HTERT RPE-1 (cell line): ENCODE results near the gene NOLC1.

ENCODE experiments used
- in situ Hi-C: fragments of 300-500 bp; cut with MboI; formaldehyde crosslinking; loops from 4 replicates; pipeline ENCODE4 v1.14.3; 2020; ENCODE audit warnings: low sequenced_read_pairs

The NOLC1 gene

GRCh38 chr10:102151774-102152544 is at the start of gene NOLC1:
Gene NOLC1 (plus strand): TSS chr10:102152389. CDS start chr10:102152411, 22 bp downstream.
- in situ Hi-C loops, result no loop called here

GRCh38 chr10:102102421-102102820 is 49.8 kb upstream of the NOLC1 start:
- in situ Hi-C loops, result no loop called here

- in situ Hi-C loops, result no loop called here
Observed at GRCh38 chr10:102106998-102107397, 45.2 kb upstream of the NOLC1 start.

GRCh38 chr10:102109166-102110116 is 42.7 kb upstream of the NOLC1 start:
- in situ Hi-C loops, result no loop called here

GRCh38 chr10:102111276-102111675 is 40.9 kb upstream of the NOLC1 start:
- in situ Hi-C loops, result no loop called here

GRCh38 chr10:102112210-102112817 is 39.9 kb upstream of the NOLC1 start:
- in situ Hi-C loops, result no loop called here

- in situ Hi-C loops, result no loop called here
Observed at GRCh38 chr10:102113261-102113955, 38.8 kb upstream of the NOLC1 start.

- in situ Hi-C loops, result no loop called here
Observed at GRCh38 chr10:102113956-102114857, 38.0 kb upstream of the NOLC1 start.

- in situ Hi-C loops, result no loop called here
Observed at GRCh38 chr10:102114861-102115618, 37.1 kb upstream of the NOLC1 start.

GRCh38 chr10:102115775-102116174 is 36.4 kb upstream of the NOLC1 start:
- in situ Hi-C loops, result no loop called here

GRCh38 chr10:102116656-102117055 is 35.5 kb upstream of the NOLC1 start:
- in situ Hi-C loops, result no loop called here

- in situ Hi-C loops, result no loop called here
Observed at GRCh38 chr10:102117391-102118159, 34.6 kb upstream of the NOLC1 start.

GRCh38 chr10:102118867-102119266 is 33.3 kb upstream of the NOLC1 start:
- in situ Hi-C loops, result no loop called here

- in situ Hi-C loops, result no loop called here
Observed at GRCh38 chr10:102119417-102120141, 32.6 kb upstream of the NOLC1 start.

GRCh38 chr10:102120142-102120990 is 31.8 kb upstream of the NOLC1 start, which contains the start of gene LDB1:
Gene LDB1 (minus strand): TSS chr10:102120368. CDS start chr10:102120110, 258 bp downstream.
- in situ Hi-C loops, result no loop called here

- in situ Hi-C loops, result no loop called here
Observed at GRCh38 chr10:102120991-102121738, 31.0 kb upstream of the NOLC1 start.
